NCI-H446 (cell line): ENCODE data around the gene RCCD1.
"Not testable (repeated sequence)": the region's sequence is repeated elsewhere in the genome, so short reads cannot be mapped to it uniquely, and the experiment has no call there.

ENCODE experiments used
- DNase-seq, 2 experiments: peaks; one replicate each; lab custom pipeline; 2025; lab: John Stamatoyannopoulos, UW

Gene RCCD1

GRCh38 chr15:90918034-90918788 lies 36.5 kb upstream of the RCCD1 start:
- no peak for DNase-seq

- DNase-seq = no peak
Observed at GRCh38 chr15:90918835-90919234, 35.8 kb upstream of the RCCD1 start.

GRCh38 chr15:90921887-90922286 lies 32.8 kb upstream of the RCCD1 start:
- DNase-seq = no peak

GRCh38 chr15:90922712-90923322 lies 31.9 kb upstream of the RCCD1 start:
- DNase-seq = not testable (repeated sequence)

- no peak for DNase-seq
Observed at GRCh38 chr15:90924375-90924774, 30.3 kb upstream of the RCCD1 start.

- not testable (repeated sequence) for DNase-seq
Observed at GRCh38 chr15:90926766-90927165, 27.9 kb upstream of the RCCD1 start.

- DNase-seq = not testable (repeated sequence)
Observed at GRCh38 chr15:90928106-90928505, 26.6 kb upstream of the RCCD1 start.

- no peak for DNase-seq
Observed at GRCh38 chr15:90929246-90930019, 25.3 kb upstream of the RCCD1 start.

- no peak for DNase-seq
Observed at GRCh38 chr15:90930861-90931574, 23.7 kb upstream of the RCCD1 start.

GRCh38 chr15:90931575-90931827 lies 23.2 kb upstream of the RCCD1 start:
- no peak for DNase-seq

- DNase-seq = peak; percentile 37 to 82
Observed at GRCh38 chr15:90931828-90932659, 22.6 kb upstream of the RCCD1 start, which contains the start of gene HDDC3. Gene HDDC3 (minus strand): TSS chr15:90932549. CDS start chr15:90932540, 9 bp downstream.

GRCh38 chr15:90932660-90932991 lies 22.1 kb upstream of the RCCD1 start:
- no peak for DNase-seq

- no peak for DNase-seq
Observed at GRCh38 chr15:90933301-90933700, 21.4 kb upstream of the RCCD1 start.

- DNase-seq = peak; percentile 38 to 81
Observed at GRCh38 chr15:90934256-90934948, 20.3 kb upstream of the RCCD1 start.

GRCh38 chr15:90934949-90935751 lies 19.5 kb upstream of the RCCD1 start, which contains the start of gene UNC45A:
Gene UNC45A (plus strand): TSS chr15:90935285. CDS start chr15:90935325, 40 bp downstream.
- peak; percentile 38 to 82 for DNase-seq

GRCh38 chr15:90936823-90937222 lies 17.9 kb upstream of the RCCD1 start:
- no peak for DNase-seq

GRCh38 chr15:90938261-90938660 lies 16.4 kb upstream of the RCCD1 start:
- no peak for DNase-seq

- DNase-seq = no peak
Observed at GRCh38 chr15:90939756-90940155, 14.9 kb upstream of the RCCD1 start.

- no peak for DNase-seq
Observed at GRCh38 chr15:90941038-90941437, 13.6 kb upstream of the RCCD1 start.
